K562 (cell line): ENCODE data around the gene C1orf167. TPM values are rescaled to one million over a fixed set of nuclear protein-coding genes. Genes with fewer than 3 reads are reported as not detected.

Experiments used
- ARNT ChIP-seq, 2 experiments: fragments of 450-650 bp; IDR thresholded peaks; 2 replicates each; pipeline ENCODE4 v1.6.1; 2016; ENCODE audit warnings: mild to moderate bottlenecking in 1 of 2
- ATF3 ChIP-seq, 2 experiments: fragments of 450-650 bp in 1 of 2; sonication (generic) in 1 of 2; formaldehyde crosslinking in 1 of 2; IDR thresholded peaks in 1 of 2; conservative IDR thresholded peaks in 1 of 2; 2 replicates each; pipeline versions ENCODE4 v1.6.1 to v1.8.1; 2016 to 2023; ENCODE audit warnings: mild to moderate bottlenecking in 2 of 2, moderate library complexity in 2 of 2, inconsistent platforms in 1 of 2, missing genetic modification reagents in 1 of 2
- CCNT2 ChIP-seq: IDR thresholded peaks from 2 replicates; pipeline ENCODE4 v1.6.1; 2011; ENCODE audit warnings: borderline replicate concordance, low read depth, mild to moderate bottlenecking, moderate library complexity, mixed read lengths, low read length; ENCODE audit not compliant: insufficient read length; ENCODE audit errors: extremely low read depth
- CHD1 ChIP-seq: fragments of 200-600 bp; sonication (generic); IDR thresholded peaks from one replicate; pipeline ENCODE4 v1.6.1; 2012; ENCODE audit warnings: mild to moderate bottlenecking, moderate library complexity, low read length, inconsistent platforms
- ELF2 ChIP-seq: fragments of 250-450 bp; sonication (Bioruptor Pico); IDR thresholded peaks from 2 replicates; pipeline ENCODE4 v1.5.0; 2021; ENCODE audit warnings: mild to moderate bottlenecking
- ETS2 ChIP-seq: IDR thresholded peaks from 2 replicates; pipeline ENCODE4 v1.6.1; 2016; ENCODE audit warnings: borderline replicate concordance, missing genetic modification characterization, mild to moderate bottlenecking, moderate library complexity, missing compliant biosample characterization; ENCODE audit not compliant: poor library complexity, severe bottlenecking
- FOXK1 ChIP-seq: sonication (generic); formaldehyde crosslinking; IDR thresholded peaks from 2 replicates; pipeline ENCODE4 v1.8.0; 2022; ENCODE audit warnings: missing genetic modification reagents, mild to moderate bottlenecking, borderline replicate concordance
- IRF1 ChIP-seq: sonication (generic); formaldehyde crosslinking; IDR thresholded peaks from 2 replicates; pipeline ENCODE4 v1.8.0; 2022; ENCODE audit warnings: missing genetic modification reagents, mild to moderate bottlenecking, borderline replicate concordance
- RBM34 ChIP-seq: fragments of 200-400 bp; formaldehyde crosslinking; IDR thresholded peaks from 2 replicates; pipeline ENCODE4 v1.6.1; 2018; ENCODE audit warnings: low read length, borderline replicate concordance; ENCODE audit not compliant: insufficient read depth
- ZMIZ1 ChIP-seq, 2 experiments: fragments of 150-350 bp in 1 of 2; IDR thresholded peaks; 2 replicates each; pipeline ENCODE4 v1.6.1; 2012 to 2016; ENCODE audit warnings: low read depth in 2 of 2, low read length in 2 of 2, mild to moderate bottlenecking in 1 of 2, moderate library complexity in 1 of 2
- ZNF121 ChIP-seq: sonication (generic); formaldehyde crosslinking; conservative IDR thresholded peaks from 2 replicates; pipeline ENCODE4 v1.8.0; 2022; ENCODE audit warnings: missing genetic modification reagents
- ZNF253 ChIP-seq: fragments of 250-450 bp; sonication (Bioruptor Pico); conservative IDR thresholded peaks from 2 replicates; pipeline ENCODE4 v1.6.1; 2021; ENCODE audit warnings: mild to moderate bottlenecking
- ZNF609 ChIP-seq: sonication (generic); formaldehyde crosslinking; IDR thresholded peaks from 2 replicates; pipeline ENCODE4 v1.8.1; 2023; ENCODE audit warnings: missing genetic modification reagents, mild to moderate bottlenecking, borderline replicate concordance
- ZNF696 ChIP-seq: fragments of 250-450 bp; sonication (Bioruptor Pico); conservative IDR thresholded peaks from 2 replicates; pipeline ENCODE4 v1.4.0; 2020; ENCODE audit warnings: mild to moderate bottlenecking, moderate library complexity
- ZNF79 ChIP-seq: fragments of 250-450 bp; sonication (Bioruptor Pico); IDR thresholded peaks from 2 replicates; pipeline ENCODE4 v1.4.0; 2020; ENCODE audit warnings: low read depth, mild to moderate bottlenecking, moderate library complexity
- polyA plus RNA-seq, 8 experiments: library from polyadenylated mRNA; depleted of rRNA in 4 of 8; stranded (reverse) in 5 of 8; unstranded in 3 of 8; fragments of >200 nt; fragmentation: Nextera tagmentation in 2 of 8; fragmentation: Illumina TruSeq in 1 of 8; extraction: Ambion mirVana in 2 of 8; extraction: Trizol in 1 of 8; gene quantifications; 2 replicates each; pipeline versions ENCODE4 v1.2.1 to v1.2.3, GENCODE V29; 2011 to 2014; ENCODE audit warnings: inconsistent platforms in 1 of 8, missing spikeins in 1 of 8
- total RNA-seq, 7 experiments: library from RNA; depleted of rRNA in 6 of 7; stranded (reverse); fragments of >200 nt in 6 of 7; fragmentation: Illumina TruSeq in 2 of 7; extraction: Trizol in 2 of 7; gene quantifications; 2 replicates each; pipeline versions ENCODE4 v1.2.1 to v1.2.3, GENCODE V29; 2011 to 2021; ENCODE audit warnings: low replicate concordance in 1 of 7

The C1orf167 gene
- total and polyA plus RNA-seq, 9 of the 15 experiments (the other 6 are each of a cell fraction or from before 2014, with no cell fraction given) = 0.22 to 0.86 (median 0.31) TPM; not detected in 2

- TF ChIP-seq ZMIZ1 (IDR thresholded peaks at IDR 0.05; ENCODE audit: low read depth in 2 of 2, low read length in 2 of 2) = no peak; a peak in 1 of 4 replicates
- no peak for TF ChIP-seq RBM34
- TF ChIP-seq CHD1 = peak; percentile 94
- no peak for TF ChIP-seq ZNF609
- no peak for TF ChIP-seq IRF1
- TF ChIP-seq ZNF696 (CRISPR knock-in tag) = no peak
- peak; percentile 86; the same call in 1 of the 2 replicates for TF ChIP-seq FOXK1
- TF ChIP-seq CCNT2 = peak; percentile 99
- no peak for TF ChIP-seq ARNT (IDR thresholded peaks at IDR 0.05)
- TF ChIP-seq ELF2 (CRISPR knock-in tag) = no peak
- TF ChIP-seq ZNF253 (CRISPR knock-in tag) = no peak
- TF ChIP-seq ETS2 (tag) = no peak
- no peak for TF ChIP-seq ZNF121 (CRISPR knock-in tag)
- TF ChIP-seq ZNF79 (CRISPR knock-in tag) = peak; percentile 54; the same call in 1 of the 2 replicates
- no peak for TF ChIP-seq ATF3 (IDR thresholded peaks at IDR 0.05)
- peak; percentile 86 for TF ChIP-seq ATF3 (CRISPR knock-in tag; conservative IDR thresholded peaks at IDR 0.05)
These were observed 43.7 kb downstream of the C1orf167 start, which contains the start of the genes CLCN6 and MTHFR (continued) for GRCh38 chr1:11805422-11806306.
